ENCODE results near the gene C6orf58. TPM values are rescaled to one million over a fixed set of nuclear protein-coding genes. Genes with fewer than 3 reads are reported as not detected.

Gene C6orf58
- total RNA-seq, 1 experiment from 2014 or later = not detected

- Histone ChIP-seq H3K18ac (ENCODE audit: insufficient read length, low read depth, low read length) (no peak overlapping the region), H2BK5ac (ENCODE audit: insufficient read length, low read length) (no peak overlapping the region), H3T11ph (ENCODE audit: low read length) (no peak overlapping the region), H2BK15ac (ENCODE audit: low read depth, low read length) (no peak overlapping the region), H3K4me2 (ENCODE audit: insufficient read depth, insufficient read length, low read length) (no peak overlapping the region), H2BK120ac (ENCODE audit: low read depth, low read length, poor library complexity, severe bottlenecking) (no peak overlapping the region), H3K23me2 (ENCODE audit: insufficient read length, low read depth, low read length, poor library complexity, severe bottlenecking) (no peaks in the 10 kb centered on the region), H2AFZ (ENCODE audit: low read length) (no peak overlapping the region), H3K56ac (ENCODE audit: insufficient read length, low read depth, low read length) (no peak overlapping the region), H3K23ac (ENCODE audit: insufficient read length, low read depth, low read length) (no peak overlapping the region), H3K27ac (ENCODE audit: insufficient read length, low read depth, low read length) (no peak overlapping the region), H2BK12ac (ENCODE audit: insufficient read length, low read depth, low read length) (no peak overlapping the region), H4K8ac (replicated peaks; ENCODE audit: insufficient read length, low read depth, low read length) (no peak overlapping the region), H3K79me1 (ENCODE audit: insufficient read depth, low read depth, low read length, poor library complexity, severe bottlenecking) (no peaks in the 10 kb centered on the region), H4K20me1 (ENCODE audit: control insufficient read depth, insufficient read depth, insufficient read length) (no peaks in the 10 kb centered on the region), H2BK20ac (ENCODE audit: low read depth, low read length, poor library complexity, severe bottlenecking) (no peak overlapping the region), H3K14ac (ENCODE audit: insufficient read depth, low read length) (no peak overlapping the region), H4K91ac (ENCODE audit: insufficient read length, low read depth, low read length) (no peak overlapping the region), H3K9ac (ENCODE audit: extremely low read depth, insufficient read length, low read length) (no peak overlapping the region), H3K4me1 (ENCODE audit: insufficient read depth, low read length) (no peaks in the 10 kb centered on the region), H4K5ac (ENCODE audit: insufficient read length, low read depth, low read length) (no peak overlapping the region), H3K9me3 (ENCODE audit: control insufficient read depth, low read depth, low read length) (no peaks in the 10 kb centered on the region), H2AK5ac (ENCODE audit: insufficient read length, low read length) (no peak overlapping the region), H3K79me2 (ENCODE audit: insufficient read depth, low read length) (no peaks in the 10 kb centered on the region), H3K27me3 (ENCODE audit: insufficient read depth, low read length) (no peaks in the 10 kb centered on the region), H3K4ac (ENCODE audit: low read depth, low read length) (no peak overlapping the region)
- Mint-ChIP-seq H3K36me3 (ENCODE audit: insufficient read depth in 1 of 3, low read depth in 3 of 3) (no peaks in the 10 kb centered on the region), H3K9me3 (no peaks in the 10 kb centered on the region), H3K4me3 (no peak overlapping the region), H3K4me1 (no peaks in the 10 kb centered on the region), H3K27me3 (ENCODE audit: low read depth) (no peaks in the 10 kb centered on the region), H3K27ac (peak overlapping the region in 1 of 3 experiments; percentile 74; a peak in 1 of 7 replicates)
- WGBS (ENCODE audit: extremely low coverage, insufficient read length, low lambda C conversion rate) = no CpG with 5 or more reads among the region's 3 CpGs
- no peak for DNase-seq
- no peak for TF ChIP-seq CTCF (conservative IDR thresholded peaks at IDR 0.05)
Observed at GRCh38 chr6:127578900-127579299, 1.9 kb downstream of the C6orf58 start.

Measured in H9 (cell line).